ENCODE measurements around the gene TCERG1.

TCERG1 gene

GRCh38 chr5:146446861-146447733, at the start of gene TCERG1:
TSS of gene TCERG1 (plus strand) at chr5:146447333. CDS start at chr5:146447350, 17 bp downstream.
- FAIRE-seq (peak; percentile 98), DNase-seq (ENCODE audit: insufficient read length, low spot score) (peak; percentile 72)

GRCh38 chr5:146398826-146399225, 48.3 kb upstream of the TCERG1 start:
- DNase-seq (ENCODE audit: insufficient read length, low spot score) (no peak), FAIRE-seq (no peak)

GRCh38 chr5:146399481-146399880, 47.7 kb upstream of the TCERG1 start:
- FAIRE-seq (no peak), DNase-seq (ENCODE audit: insufficient read length, low spot score) (no peak)

GRCh38 chr5:146400201-146400600, 46.9 kb upstream of the TCERG1 start:
- DNase-seq (ENCODE audit: insufficient read length, low spot score) (no peak), FAIRE-seq (no peak)

- FAIRE-seq: no peak
- no peak for DNase-seq (ENCODE audit: insufficient read length, low spot score)
These were observed 46.1 kb upstream of the TCERG1 start for GRCh38 chr5:146401021-146401420.

- DNase-seq (ENCODE audit: insufficient read length, low spot score) (no peak), FAIRE-seq (no peak)
These were observed 44.2 kb upstream of the TCERG1 start for GRCh38 chr5:146402949-146403348.

GRCh38 chr5:146409054-146409671, 38.0 kb upstream of the TCERG1 start:
- FAIRE-seq: no peak
- DNase-seq (ENCODE audit: insufficient read length, low spot score): no peak

GRCh38 chr5:146410272-146410671, 36.9 kb upstream of the TCERG1 start:
- FAIRE-seq (no peak), DNase-seq (ENCODE audit: insufficient read length, low spot score) (no peak)

GRCh38 chr5:146419696-146420095, 27.4 kb upstream of the TCERG1 start:
- FAIRE-seq (no peak), DNase-seq (ENCODE audit: insufficient read length, low spot score) (no peak)

- FAIRE-seq: no peak
- DNase-seq (ENCODE audit: insufficient read length, low spot score): no peak
These were observed 22.1 kb upstream of the TCERG1 start for GRCh38 chr5:146425023-146425422.

GRCh38 chr5:146426305-146426704, 20.8 kb upstream of the TCERG1 start:
- FAIRE-seq: no peak
- no peak for DNase-seq (ENCODE audit: insufficient read length, low spot score)

GRCh38 chr5:146426853-146427618, 20.1 kb upstream of the TCERG1 start:
- DNase-seq (ENCODE audit: insufficient read length, low spot score): peak; percentile 28
- FAIRE-seq: peak; percentile 89

GRCh38 chr5:146427619-146427997, 19.5 kb upstream of the TCERG1 start:
- DNase-seq (ENCODE audit: insufficient read length, low spot score) (no peak), FAIRE-seq (no peak)

- no peak for DNase-seq (ENCODE audit: insufficient read length, low spot score)
- no peak for FAIRE-seq
These were observed 18.5 kb upstream of the TCERG1 start for GRCh38 chr5:146428658-146429057.

GRCh38 chr5:146440353-146440752, 6.8 kb upstream of the TCERG1 start:
- DNase-seq (ENCODE audit: insufficient read length, low spot score) (no peak), FAIRE-seq (no peak)

GRCh38 chr5:146440870-146441495, 6.2 kb upstream of the TCERG1 start:
- FAIRE-seq (no peak), DNase-seq (ENCODE audit: insufficient read length, low spot score) (no peak)

GRCh38 chr5:146441896-146442295, 5.2 kb upstream of the TCERG1 start:
- no peak for FAIRE-seq
- no peak for DNase-seq (ENCODE audit: insufficient read length, low spot score)

- DNase-seq (ENCODE audit: insufficient read length, low spot score) (no peak), FAIRE-seq (peak; percentile 77)
These were observed 724 bp downstream of the TCERG1 start for GRCh38 chr5:146447734-146448380.

GRCh38 chr5:146448783-146449519, 1.8 kb downstream of the TCERG1 start:
- DNase-seq (ENCODE audit: insufficient read length, low spot score): no peak
- no peak for FAIRE-seq

- no peak for DNase-seq (ENCODE audit: insufficient read length, low spot score)
These were observed 2.9 kb downstream of the TCERG1 start for GRCh38 chr5:146450002-146450401.

More at GRCh38 chr5:146450002-146450401, 2.9 kb downstream of the TCERG1 start:
- no peak for FAIRE-seq
